HG03280 (cell line): ENCODE results near the gene PRKAR2B.
"Not testable (repeated sequence)": the region's sequence is repeated elsewhere in the genome, so short reads cannot be mapped to it uniquely, and the experiment has no call there.

Source experiments
- ATAC-seq: cut with Tn5 transposase; IDR thresholded peaks from one replicate; pipeline ENCODE4 v1.9.1; 2021; ENCODE audit warnings: mild to moderate bottlenecking, moderate library complexity; ENCODE audit not compliant: unreplicated experiment

Gene PRKAR2B

GRCh38 chr7:107026166-107026565 is 18.3 kb upstream of the PRKAR2B start:
- ATAC-seq, result no peak

DNA sequence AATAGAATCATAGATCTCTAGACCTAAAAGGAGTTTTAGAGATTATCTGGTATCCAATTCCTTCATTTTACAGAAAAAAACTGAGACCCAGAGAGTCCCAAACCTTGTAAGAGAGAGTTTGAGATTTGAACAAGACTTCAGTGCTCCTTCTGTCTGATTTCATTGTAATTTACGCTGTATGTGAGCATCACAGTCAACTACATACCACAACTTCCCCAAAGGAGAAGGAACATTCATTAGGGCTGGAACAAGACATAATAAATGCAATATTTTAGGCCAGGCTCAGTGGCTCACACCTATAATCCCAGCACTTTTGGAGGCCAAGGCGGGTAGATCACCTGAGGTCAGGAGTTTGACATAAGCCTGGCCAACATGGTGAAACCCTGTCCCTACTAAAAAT is 17.3 kb upstream of the PRKAR2B start:
- no peak for ATAC-seq

- ATAC-seq, result no peak
Observed at GRCh38 chr7:107029061-107029763, 15.3 kb upstream of the PRKAR2B start.

DNA sequence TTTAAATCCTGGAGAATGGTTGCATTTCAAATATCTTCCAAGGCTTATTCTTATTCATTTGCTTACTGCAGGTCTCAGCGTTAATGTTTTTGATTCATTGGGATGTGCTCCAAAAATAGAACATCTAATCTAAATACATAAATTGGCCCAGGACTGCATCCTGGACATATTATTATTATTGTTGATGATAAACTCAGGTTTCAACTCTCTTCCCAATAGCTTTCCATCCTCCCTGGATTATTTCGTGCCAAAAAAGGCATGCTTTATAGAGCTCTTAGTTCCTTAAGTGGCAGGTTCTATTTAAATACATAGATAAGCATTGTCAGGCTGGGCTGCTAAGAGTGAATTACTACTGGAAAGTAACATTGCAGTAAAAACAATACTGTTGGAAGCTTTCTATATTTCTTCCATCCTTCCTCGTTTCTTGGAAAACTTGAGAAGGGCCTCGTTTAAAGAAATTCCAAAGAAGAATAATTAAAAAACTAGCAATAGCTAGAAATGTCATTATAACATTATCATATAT is 14.7 kb upstream of the PRKAR2B start:
- ATAC-seq, result no peak

DNA sequence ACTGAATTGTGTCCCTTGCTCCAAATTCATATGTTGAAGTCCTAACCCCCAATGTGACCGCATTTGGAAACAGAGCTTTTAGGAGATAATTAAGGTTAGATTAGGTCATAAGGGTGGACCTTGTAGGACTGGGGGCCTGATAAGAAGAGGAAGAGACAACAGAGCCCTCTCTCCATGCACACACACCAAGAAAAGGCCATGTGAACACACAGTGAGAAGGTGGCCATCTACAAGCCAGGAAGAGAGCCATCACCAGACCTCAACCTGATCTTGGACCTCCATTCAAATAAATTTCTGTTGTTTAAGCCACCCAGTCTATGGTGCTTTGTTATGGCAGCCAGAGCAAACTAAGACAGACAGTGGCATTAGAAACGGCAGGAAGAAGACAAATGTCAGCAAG is 12.5 kb upstream of the PRKAR2B start:
- ATAC-seq, result no peak

GRCh38 chr7:107032720-107033438 is 11.6 kb upstream of the PRKAR2B start:
- ATAC-seq, result no peak

DNA sequence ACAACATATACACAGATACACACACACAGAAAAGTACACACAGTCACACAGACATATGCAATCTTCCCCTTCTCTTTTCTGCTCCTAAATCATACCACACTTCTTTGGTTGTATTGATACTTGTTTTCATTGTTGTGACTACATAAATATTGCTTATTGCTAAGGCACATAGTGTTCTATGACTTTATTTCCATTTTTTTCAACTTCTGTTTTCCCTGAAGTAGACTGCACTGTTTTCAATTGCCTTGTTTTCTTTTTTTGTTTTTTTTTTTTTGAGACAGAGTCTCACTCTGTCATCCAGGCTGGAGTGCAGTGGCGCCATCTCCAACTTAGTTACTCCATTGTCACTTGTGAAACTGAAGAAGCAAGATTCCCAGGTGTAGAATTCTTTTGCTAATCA is 10.0 kb upstream of the PRKAR2B start:
- ATAC-seq, result no peak

- no peak for ATAC-seq
Observed at GRCh38 chr7:107035446-107035845, 9.1 kb upstream of the PRKAR2B start.

DNA sequence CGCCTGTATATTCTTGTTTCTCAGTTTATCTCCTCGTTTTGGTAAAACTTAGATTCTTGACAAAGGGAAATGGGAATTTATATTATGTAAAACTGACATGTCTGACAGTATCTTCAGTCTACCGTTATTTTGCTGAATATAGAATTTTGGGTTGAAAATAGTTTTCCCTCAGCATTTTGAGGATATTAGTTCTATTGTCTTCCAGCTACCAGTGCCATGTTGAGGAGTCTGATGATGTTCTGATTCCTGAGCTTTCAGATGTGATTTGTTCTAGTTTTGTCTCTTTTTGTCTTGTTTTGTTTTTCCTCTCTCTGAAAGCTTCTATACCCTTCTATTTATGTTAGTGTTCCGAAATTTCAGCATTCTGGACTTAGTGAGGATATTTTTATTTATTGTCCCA is 8.0 kb upstream of the PRKAR2B start:
- no peak for ATAC-seq

- ATAC-seq, result no peak
Observed at GRCh38 chr7:107037717-107038603, 6.5 kb upstream of the PRKAR2B start.

DNA sequence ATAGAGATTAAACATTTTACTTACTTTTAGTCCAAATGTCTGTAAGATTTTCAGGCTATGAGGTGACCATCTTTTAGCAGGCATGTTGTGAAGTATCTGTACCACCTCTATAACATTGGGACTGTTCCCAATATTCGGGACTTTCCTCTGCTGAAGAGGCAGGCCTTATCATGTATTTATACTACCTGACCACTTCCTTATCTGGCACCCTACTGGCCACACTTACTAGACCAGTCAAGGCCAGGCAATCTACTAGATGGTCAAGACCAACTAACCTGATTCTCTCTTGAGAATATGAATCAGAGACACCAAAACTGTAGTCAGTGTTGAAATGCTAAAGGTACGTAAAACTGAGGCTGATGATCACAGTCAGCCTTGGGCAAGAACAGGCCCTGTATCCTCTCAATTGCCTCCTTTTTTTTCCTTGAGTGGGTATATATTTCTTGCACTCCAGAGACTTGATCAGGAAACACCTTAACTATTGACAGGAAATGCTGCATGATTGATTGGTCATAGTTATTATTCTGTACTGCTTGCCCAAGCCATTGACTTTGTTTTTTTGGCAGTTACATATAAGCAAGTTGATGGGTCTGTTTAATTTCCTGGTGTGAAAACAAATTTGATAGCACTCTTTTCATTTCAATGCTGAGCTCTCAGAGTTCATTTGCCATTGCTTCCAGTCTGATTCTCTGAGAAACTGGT is 5.2 kb upstream of the PRKAR2B start:
- ATAC-seq, result no peak

GRCh38 chr7:107041097-107041496 is 3.4 kb upstream of the PRKAR2B start:
- no peak for ATAC-seq

DNA sequence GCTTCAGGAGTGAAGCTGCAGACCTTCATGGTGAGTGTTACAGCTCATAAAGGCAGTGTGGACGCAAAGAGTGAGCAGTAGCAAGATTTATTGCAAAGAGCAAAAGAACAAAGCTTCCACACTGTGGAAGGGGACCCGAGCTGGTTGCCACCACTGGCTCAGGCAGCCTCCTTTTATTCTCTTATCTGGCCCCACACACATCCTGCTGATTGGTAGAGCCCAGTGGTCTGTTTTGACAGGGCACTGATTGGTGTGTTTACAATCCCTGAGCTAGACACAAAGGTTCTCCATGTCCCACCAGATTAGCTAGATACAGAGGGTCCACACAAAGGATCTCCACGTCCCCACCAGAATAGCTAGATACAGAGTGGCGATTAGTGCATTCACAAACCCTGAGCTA is 2.7 kb upstream of the PRKAR2B start:
- ATAC-seq, result not testable (repeated sequence)

DNA sequence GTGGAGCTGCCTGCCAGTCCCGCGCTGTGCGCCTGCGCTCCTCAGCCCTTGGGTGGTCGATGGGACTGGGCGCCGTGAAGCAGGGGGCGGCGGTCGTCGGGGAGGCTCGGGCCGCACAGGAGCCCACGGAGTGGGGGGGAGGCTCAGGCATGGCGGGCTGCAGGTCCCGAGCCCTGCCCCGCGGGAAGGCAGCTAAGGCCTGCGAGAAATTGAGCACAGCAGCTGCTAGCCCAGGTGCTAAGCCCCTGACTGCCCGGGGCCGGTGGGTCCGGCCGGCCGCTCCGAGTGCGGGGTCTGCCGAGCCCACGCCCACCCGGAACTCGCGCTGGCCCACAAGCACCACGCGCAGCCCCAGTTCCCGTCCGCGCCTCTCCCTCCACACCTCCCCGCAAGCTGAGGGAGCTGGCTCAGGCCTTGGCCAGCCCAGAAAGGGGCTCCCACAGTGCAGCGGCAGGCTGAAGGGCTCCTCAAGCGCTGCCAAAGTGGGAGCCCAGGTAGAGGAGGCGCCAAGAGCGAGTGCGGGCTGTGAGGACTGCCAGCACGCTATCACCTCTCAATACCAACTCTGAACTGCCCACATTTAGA is 2.1 kb upstream of the PRKAR2B start:
- not testable (repeated sequence) for ATAC-seq

- no peak for ATAC-seq
Observed at GRCh38 chr7:107043491-107043890, 1.0 kb upstream of the PRKAR2B start.

DNA sequence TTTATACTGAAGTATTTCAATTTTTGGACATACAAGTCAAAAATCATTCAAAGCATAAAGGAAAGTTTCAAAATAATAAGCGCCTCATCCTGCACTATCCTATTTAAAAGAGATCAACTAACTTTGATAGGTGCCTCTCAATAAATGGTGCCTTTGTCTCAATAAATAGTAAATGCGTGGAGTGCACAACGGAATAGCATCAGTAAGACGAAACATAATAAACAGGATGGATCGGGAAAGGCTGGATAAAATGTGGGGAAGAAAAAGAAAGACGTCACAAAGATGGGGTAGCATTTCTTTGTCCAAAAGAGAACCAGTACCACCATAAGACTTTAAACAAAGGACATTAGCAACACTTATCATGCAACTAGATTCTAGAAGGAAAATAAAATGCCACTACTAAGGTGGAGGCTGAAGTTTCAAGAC is 571 bp upstream of the PRKAR2B start:
- ATAC-seq, result no peak

- ATAC-seq, result no peak
Observed at GRCh38 chr7:107045195-107045960, 873 bp downstream of the PRKAR2B start.

DNA sequence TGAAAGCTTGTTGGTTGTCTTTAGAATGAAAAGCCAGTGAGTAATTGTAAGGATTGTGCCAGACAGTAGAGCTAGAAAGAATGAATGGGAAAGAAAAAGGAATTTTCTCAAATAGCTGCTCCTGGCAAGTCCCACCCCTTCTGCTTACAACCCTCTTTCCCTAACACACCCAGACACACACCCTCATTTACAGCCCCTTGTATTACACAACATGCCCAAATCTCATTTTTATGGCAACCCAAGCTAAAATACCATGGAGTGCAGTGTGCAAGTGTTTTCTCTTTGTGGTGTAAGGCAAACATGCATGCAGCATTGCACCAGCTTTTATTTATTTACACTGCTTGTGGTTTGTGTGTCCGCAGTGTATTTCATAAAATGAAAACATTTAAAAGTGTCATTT is 1.5 kb downstream of the PRKAR2B start:
- no peak for ATAC-seq

DNA sequence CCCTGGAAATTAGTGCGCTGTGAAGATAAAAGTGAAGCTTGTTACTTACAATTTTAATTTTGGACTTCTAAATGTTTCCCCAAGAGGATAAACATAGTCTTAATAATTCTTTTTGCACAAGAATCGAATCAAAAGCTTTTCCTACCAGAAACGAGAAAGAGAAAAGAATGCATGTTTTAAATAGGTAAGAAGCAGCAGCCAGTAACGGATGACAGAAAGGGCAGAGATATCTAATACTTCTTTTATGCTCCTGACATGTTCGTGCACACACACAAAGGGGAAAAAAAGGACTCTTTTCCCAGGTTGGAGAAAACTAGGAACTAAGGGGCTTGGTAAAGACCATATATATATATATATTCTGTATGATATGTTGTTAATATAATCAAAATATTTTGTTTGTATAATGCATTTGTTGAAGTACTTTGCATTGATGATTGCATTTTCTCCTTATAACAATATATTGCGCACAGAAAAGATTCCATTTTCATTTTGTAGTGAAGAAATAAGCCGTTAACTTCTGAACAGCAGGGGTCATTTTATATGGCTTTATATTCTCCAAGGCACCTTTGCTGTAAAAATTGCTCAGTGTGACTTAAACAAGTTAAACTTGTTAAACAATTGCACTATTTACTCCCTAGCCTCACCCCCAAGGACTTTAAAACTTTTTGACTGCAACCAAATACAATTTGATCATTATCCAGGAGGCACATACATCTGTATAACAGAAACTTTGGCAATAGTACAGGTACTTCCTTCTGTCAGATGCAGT is 2.2 kb downstream of the PRKAR2B start:
- ATAC-seq, result no peak
